Panc1 (cell line): ENCODE data around the gene ZNF804B.

Experiments
- CTCF ChIP-seq: fragments of 450-650 bp; IDR thresholded peaks from 2 replicates; pipeline ENCODE4 v1.5.1; 2017; ENCODE audit warnings: mild to moderate bottlenecking
- POLR2AphosphoS5 ChIP-seq: IDR thresholded peaks from 2 replicates; pipeline ENCODE4 v1.6.1; 2012; ENCODE audit warnings: mild to moderate bottlenecking, low read depth, low read length, moderate library complexity
- TCF7L2 ChIP-seq: IDR thresholded peaks from 2 replicates; pipeline ENCODE4 v1.6.1; 2011; ENCODE audit warnings: mild to moderate bottlenecking, low read depth, low read length, inconsistent platforms

- no peak for TF ChIP-seq TCF7L2
- no peak for TF ChIP-seq CTCF
- TF ChIP-seq POLR2AphosphoS5, result no peak
Observed at GRCh38 chr7:89123871-89124270, 364.4 kb downstream of the ZNF804B start.
